Neural progenitor cell (in vitro differentiated cells): ENCODE measurements around the gene DPPA5. TPM values are rescaled to one million over a fixed set of nuclear protein-coding genes. Genes with fewer than 3 reads are reported as not detected.

Experiments used
- DNase-seq: peaks from one replicate; pipeline ENCODE4 v3.0.0-alpha.2; 2016; ENCODE audit warnings: low spot score
- H2AFZ ChIP-seq: fragments of 200-600 bp; sonication (generic); replicated peaks from 2 replicates; pipeline ENCODE4 v1.6.1; 2016; ENCODE audit warnings: antibody characterized with exemption
- H3F3A ChIP-seq: fragments of 200-600 bp; sonication (generic); 2 replicates; pipeline ENCODE4 v1.6.1; 2016; ENCODE audit warnings: antibody characterized with exemption, low read depth
- H3K27ac ChIP-seq: fragments of 200-600 bp; sonication (generic); 2 replicates; pipeline ENCODE4 v1.5.1; 2016; ENCODE audit warnings: mild to moderate bottlenecking
- H3K27me3 ChIP-seq: fragments of 200-600 bp; sonication (generic); 2 replicates; pipeline ENCODE4 v1.6.1; 2016; ENCODE audit warnings: mild to moderate bottlenecking, moderate library complexity
- H3K36me3 ChIP-seq: fragments of 200-600 bp; sonication (generic); 2 replicates; pipeline ENCODE4 v1.5.1; 2016
- H3K4me1 ChIP-seq: fragments of 200-600 bp; sonication (generic); 2 replicates; pipeline ENCODE4 v1.6.1; 2016; ENCODE audit warnings: mixed run types
- H3K4me2 ChIP-seq: fragments of 200-600 bp; sonication (generic); 2 replicates; pipeline ENCODE4 v1.6.1; 2016
- H3K4me3 ChIP-seq: fragments of 200-600 bp; sonication (generic); 2 replicates; pipeline ENCODE4 v1.5.1; 2016
- H3K79me2 ChIP-seq: fragments of 200-600 bp; sonication (generic); 2 replicates; pipeline ENCODE4 v1.6.1; 2016; ENCODE audit warnings: low read depth
- H3K9ac ChIP-seq: fragments of 200-600 bp; sonication (generic); 2 replicates; pipeline ENCODE4 v1.6.1; 2016
- H3K9me3 ChIP-seq: fragments of 200-600 bp; sonication (generic); 2 replicates; pipeline ENCODE4 v1.5.1; 2016; ENCODE audit warnings: low read depth
- H4K20me1 ChIP-seq: fragments of 200-600 bp; sonication (generic); 2 replicates; pipeline ENCODE4 v1.6.1; 2016; ENCODE audit warnings: low read depth
- H3K27ac Mint-ChIP-seq: 3 replicates; pipeline ENCODE4 v1.8.0; 2021; ENCODE audit warnings: mixed read lengths
- H3K27me3 Mint-ChIP-seq: 2 replicates; pipeline ENCODE4 v1.8.0; 2022; ENCODE audit warnings: low read depth, mild to moderate bottlenecking, inconsistent platforms, moderate library complexity, mixed read lengths; ENCODE audit not compliant: insufficient read depth
- H3K36me3 Mint-ChIP-seq: 3 replicates; pipeline ENCODE4 v1.8.0; 2021; ENCODE audit warnings: mixed read lengths
- H3K4me1 Mint-ChIP-seq: 3 replicates; pipeline ENCODE4 v1.8.0; 2021; ENCODE audit warnings: mixed read lengths
- H3K4me3 Mint-ChIP-seq: 3 replicates; pipeline ENCODE4 v1.8.0; 2021; ENCODE audit warnings: mild to moderate bottlenecking, moderate library complexity, mixed read lengths
- H3K9me3 Mint-ChIP-seq: 3 replicates; pipeline ENCODE4 v1.8.0; 2020; ENCODE audit warnings: mixed read lengths
- CTCF ChIP-seq: fragments of 200-600 bp; sonication (generic); IDR thresholded peaks from 2 replicates; pipeline ENCODE4 v1.5.1; 2017; ENCODE audit warnings: antibody characterized with exemption, mild to moderate bottlenecking
- EZH2 ChIP-seq: fragments of 200-600 bp; sonication (generic); IDR thresholded peaks from 2 replicates; pipeline ENCODE4 v1.6.1; 2017; ENCODE audit warnings: antibody characterized with exemption, mild to moderate bottlenecking, moderate library complexity
- EZH2phosphoT487 ChIP-seq: fragments of 200-600 bp; sonication (generic); IDR thresholded peaks from 2 replicates; pipeline ENCODE4 v1.6.1; 2017; ENCODE audit warnings: antibody characterized with exemption
- total RNA-seq: library from RNA; depleted of rRNA; stranded (reverse); fragments of >200 nt; gene quantifications from 2 replicates; pipeline ENCODE4 v1.2.3, GENCODE V29; 2015; ENCODE audit warnings: low replicate concordance

DPPA5 gene
- total RNA-seq, 1 donor from 2014 or later = not detected

GRCh38 chr6:73372516-73372915 is 18.4 kb upstream of the DPPA5 start:
- Mint-ChIP-seq H3K36me3 (no peaks in the 10 kb centered on the region), H3K4me3 (no peak overlapping the region), H3K27me3 (no peaks in the 10 kb centered on the region), H3K9me3 (peaks cover 2% of the 10 kb centered on the region), H3K4me1 (peaks cover 5% of the 10 kb centered on the region), H3K27ac (no peak overlapping the region)
- Histone ChIP-seq H3K4me2 (no peak overlapping the region), H2AFZ (no peak overlapping the region), H3F3A (no peaks in the 10 kb centered on the region), H3K27me3 (no peaks in the 10 kb centered on the region), H4K20me1 (no peaks in the 10 kb centered on the region), H3K9ac (no peak overlapping the region), H3K79me2 (no peaks in the 10 kb centered on the region), H3K4me3 (no peak overlapping the region), H3K4me1 (no peaks in the 10 kb centered on the region), H3K27ac (no peak overlapping the region), H3K36me3 (no peaks in the 10 kb centered on the region), H3K9me3 (no peaks in the 10 kb centered on the region)
- no peak for DNase-seq
- TF ChIP-seq EZH2 (no peak), EZH2phosphoT487 (no peak), CTCF (no peak)

DNA sequence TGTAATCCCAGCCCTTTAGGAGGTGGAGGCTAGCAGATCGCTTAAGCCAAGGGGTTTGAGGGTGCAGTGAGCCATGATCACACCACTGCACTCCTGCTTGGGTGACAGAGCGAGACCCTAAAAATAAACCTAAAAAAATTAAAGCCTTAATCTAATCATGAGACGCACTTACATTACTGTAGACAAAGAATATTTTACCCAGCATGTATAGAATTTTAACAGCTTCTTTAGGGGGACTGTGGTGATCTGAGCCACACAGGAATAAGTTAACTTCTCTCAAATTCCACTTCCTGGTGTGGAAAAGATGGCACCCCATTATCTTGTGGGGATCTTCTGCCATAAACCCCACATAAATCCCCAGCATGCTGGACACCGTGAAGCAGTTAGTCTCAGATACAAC is 17.9 kb upstream of the DPPA5 start:
- H3K27ac ChIP-seq = no peak overlapping the region
- no peak for DNase-seq
- Mint-ChIP-seq H3K27me3 (no peaks in the 10 kb centered on the region), H3K9me3 (peaks cover 2% of the 10 kb centered on the region), H3K4me3 (no peak overlapping the region), H3K4me1 (peaks cover 5% of the 10 kb centered on the region), H3K27ac (no peak overlapping the region), H3K36me3 (no peaks in the 10 kb centered on the region)
- no peaks in the 10 kb centered on the region for H4K20me1 ChIP-seq
- H3K4me1 ChIP-seq = no peaks in the 10 kb centered on the region
- TF ChIP-seq CTCF = no peak
- no peak for TF ChIP-seq EZH2phosphoT487
- no peak for TF ChIP-seq EZH2
- H3K4me3 ChIP-seq = no peak overlapping the region
- H3K27me3 ChIP-seq = no peaks in the 10 kb centered on the region
- no peaks in the 10 kb centered on the region for H3K36me3 ChIP-seq
- no peak overlapping the region for H3K9ac ChIP-seq
- H3F3A ChIP-seq = no peaks in the 10 kb centered on the region
- no peak overlapping the region for H3K4me2 ChIP-seq
- no peak overlapping the region for H2AFZ ChIP-seq
- H3K79me2 ChIP-seq = no peaks in the 10 kb centered on the region
- H3K9me3 ChIP-seq = no peaks in the 10 kb centered on the region

DNA sequence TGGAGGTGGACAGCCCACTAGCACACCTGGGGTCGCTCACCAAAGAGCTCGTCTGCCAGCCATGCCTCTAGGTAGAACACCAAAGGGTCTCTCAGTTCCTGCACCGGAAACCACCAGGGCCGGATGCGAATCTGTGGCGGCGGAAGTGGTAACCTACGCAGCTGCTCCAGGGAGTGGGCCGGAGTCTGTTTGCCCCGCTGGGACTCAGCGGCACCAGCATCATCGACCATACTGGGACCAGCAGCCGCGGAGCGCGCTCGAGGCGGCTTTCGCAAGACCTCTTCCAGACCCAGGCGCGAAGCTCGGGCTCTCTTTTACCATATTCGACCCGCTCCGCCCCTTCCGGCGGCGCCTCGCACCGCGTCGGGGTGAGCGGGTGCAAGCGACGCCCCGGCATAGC is 15.5 kb upstream of the DPPA5 start, which contains the start of gene OOEP:
Gene OOEP (minus strand): TSS at position 335 of the 400 bp plus-strand sequence. CDS start 105 bp downstream, at position 230.
- Histone ChIP-seq H3K27ac (no peak within 1 kb of the TSS), H3K79me2 (no peaks in the 10 kb centered on the region), H3F3A (no peaks in the 10 kb centered on the region), H3K4me2 (no peak within 1 kb of the TSS), H3K4me3 (no peak within 1 kb of the TSS), H3K36me3 (no peaks in the 10 kb centered on the region), H2AFZ (no peak within 1 kb of the TSS), H4K20me1 (no peaks in the 10 kb centered on the region), H3K27me3 (no peaks in the 10 kb centered on the region), H3K9ac (no peak within 1 kb of the TSS), H3K4me1 (no peaks in the 10 kb centered on the region), H3K9me3 (no peaks in the 10 kb centered on the region)
- Mint-ChIP-seq H3K27ac (no peak within 1 kb of the TSS), H3K4me3 (no peak within 1 kb of the TSS), H3K4me1 (peaks cover 5% of the 10 kb centered on the region), H3K9me3 (peaks cover 2% of the 10 kb centered on the region), H3K36me3 (no peaks in the 10 kb centered on the region), H3K27me3 (no peaks in the 10 kb centered on the region)
- TF ChIP-seq EZH2phosphoT487 (no peak), EZH2 (no peak), CTCF (no peak)
- no peak for DNase-seq

- Mint-ChIP-seq H3K36me3 (no peaks in the 10 kb centered on the region), H3K27me3 (peaks cover 3% of the 10 kb centered on the region), H3K4me1 (peaks cover 5% of the 10 kb centered on the region), H3K4me3 (no peak overlapping the region), H3K9me3 (peaks cover 2% of the 10 kb centered on the region), H3K27ac (no peak overlapping the region)
- no peaks in the 10 kb centered on the region for H3K36me3 ChIP-seq
- H3K9me3 ChIP-seq = no peaks in the 10 kb centered on the region
- H3K4me3 ChIP-seq = no peak overlapping the region
- no peaks in the 10 kb centered on the region for H3K4me1 ChIP-seq
- H3K27ac ChIP-seq = no peak overlapping the region
- no peak overlapping the region for H2AFZ ChIP-seq
- no peaks in the 10 kb centered on the region for H4K20me1 ChIP-seq
- H3K79me2 ChIP-seq = no peaks in the 10 kb centered on the region
- H3K27me3 ChIP-seq = no peaks in the 10 kb centered on the region
- no peak overlapping the region for H3K9ac ChIP-seq
- TF ChIP-seq EZH2 (no peak), EZH2phosphoT487 (no peak), CTCF (no peak)
- no peak for DNase-seq
- H3F3A ChIP-seq = no peaks in the 10 kb centered on the region
- H3K4me2 ChIP-seq = no peak overlapping the region
Observed at GRCh38 chr6:73369157-73369556, 15.1 kb upstream of the DPPA5 start.
